HepG2 (cell line): ENCODE measurements around the gene DTNB. TPM values are rescaled to one million over a fixed set of nuclear protein-coding genes. Genes with fewer than 3 reads are reported as not detected.

Source experiments
- ATAC-seq: fragments of 200-7000 bp; cut with Tn5 transposase; 3 replicates; pipeline ENCODE4 v1.9.1; 2020; ENCODE audit warnings: mild to moderate bottlenecking, moderate library complexity
- BruUV-seq: library from RNA; stranded (reverse); fragments of 400-500 nt; replicated peaks from 2 replicates; lab custom pipeline; 2021; lab: Mats Ljungman, UMichigan
- CTCF ChIA-PET: fragments of 300-600 bp; formaldehyde crosslinking; extraction: SDS; loops from one replicate; lab custom pipeline; 2021; ENCODE audit warnings: low total read pairs, inconsistent platforms, low intra/inter-chr PET ratio; lab: Yijun Ruan, JAX
- POLR2A ChIA-PET: fragments of 350-600 bp; sonication (Branson Sonifier 250); formaldehyde crosslinking; loops from one replicate; lab custom pipeline; 2020; ENCODE audit warnings: antibody characterized with exemption, inconsistent platforms; lab: Yijun Ruan, JAX
- DNase-seq: peaks from one replicate; pipeline ENCODE4 v3.0.0-alpha.2; 2015; ENCODE audit warnings: low spot score
- FAIRE-seq: peaks from 3 replicates; lab custom pipeline; 2011; peaks lifted over from hg19 to GRCh38; lab: Jason Lieb, UNC
- H2AFZ ChIP-seq: one replicate; pipeline ENCODE4 v1.6.1; 2011; ENCODE audit warnings: low read length, inconsistent platforms
- H3K27ac ChIP-seq: fragments of 300-600 bp; 3 replicates; pipeline ENCODE4 v1.8.0; 2011; ENCODE audit warnings: mixed run types, mild to moderate bottlenecking, mixed read lengths, low read length, inconsistent platforms; ENCODE audit not compliant: insufficient read depth; ENCODE audit errors: extremely low read length
- H3K27me3 ChIP-seq, 2 experiments: fragments of 200-600 bp in 1 of 2; 2 replicates in 1 of 2; 3 replicates in 1 of 2; pipeline versions ENCODE4 v1.6.0 to v1.8.0; 2011; ENCODE audit warnings: low read length in 2 of 2, mild to moderate bottlenecking in 2 of 2, moderate library complexity in 2 of 2, inconsistent platforms in 1 of 2; ENCODE audit not compliant: insufficient read depth in 2 of 2, control insufficient read depth in 1 of 2
- H3K36me3 ChIP-seq, 2 experiments: fragments of 200-600 bp in 1 of 2; replicated peaks in 1 of 2; 2 replicates in 1 of 2; 3 replicates in 1 of 2; pipeline versions ENCODE4 v1.5.1 to v1.8.0; 2011; ENCODE audit warnings: low read length in 2 of 2, inconsistent platforms in 1 of 2; ENCODE audit not compliant: insufficient read depth in 2 of 2, control insufficient read depth in 1 of 2
- H3K4me1 ChIP-seq: 2 replicates; pipeline ENCODE4 v1.5.1; 2012; ENCODE audit warnings: low read length, inconsistent platforms; ENCODE audit not compliant: insufficient read depth
- H3K4me2 ChIP-seq: 2 replicates; pipeline ENCODE4 v1.6.0; 2011; ENCODE audit warnings: low read depth, low read length, inconsistent platforms
- H3K4me3 ChIP-seq, 3 experiments: fragments of 200-600 bp in 1 of 3; sonication (generic), shearing (Covaris generic) in 1 of 3; replicated peaks in 1 of 3; 2 replicates each; pipeline ENCODE4 v1.5.1; 2011 to 2016; ENCODE audit warnings: low read length in 3 of 3, inconsistent platforms in 2 of 3, low read depth in 2 of 3, mild to moderate bottlenecking in 2 of 3, control low read depth in 1 of 3, mixed read lengths in 1 of 3; ENCODE audit not compliant: insufficient read depth in 1 of 3
- H3K79me2 ChIP-seq: one replicate; pipeline ENCODE4 v1.6.1; 2011; ENCODE audit warnings: low read length, inconsistent platforms; ENCODE audit not compliant: insufficient read depth
- H3K9ac ChIP-seq: 2 replicates; pipeline ENCODE4 v1.6.0; 2011; ENCODE audit warnings: mild to moderate bottlenecking, low read depth, low read length, inconsistent platforms; ENCODE audit not compliant: insufficient read depth
- H3K9me3 ChIP-seq: 2 replicates; pipeline ENCODE4 v1.5.1; 2012; ENCODE audit warnings: mild to moderate bottlenecking, low read length
- H4K20me1 ChIP-seq: 2 replicates; pipeline ENCODE4 v1.6.0; 2011; ENCODE audit warnings: inconsistent platforms, mild to moderate bottlenecking, low read length, moderate library complexity; ENCODE audit not compliant: insufficient read depth
- AKAP8 ChIP-seq: sonication (generic); formaldehyde crosslinking; IDR thresholded peaks from 2 replicates; pipeline ENCODE4 v1.5.1; 2020; ENCODE audit warnings: mild to moderate bottlenecking, missing genetic modification reagents
- CC2D1A ChIP-seq: sonication (generic); formaldehyde crosslinking; IDR thresholded peaks from 2 replicates; pipeline ENCODE4 v1.8.1; 2023; ENCODE audit warnings: mild to moderate bottlenecking, missing genetic modification reagents
- GATA4 ChIP-seq: sonication (generic); IDR thresholded peaks from 2 replicates; pipeline ENCODE4 v1.6.1; 2016; ENCODE audit warnings: antibody characterized with exemption, low read depth, borderline replicate concordance
- JARID2 ChIP-seq: sonication (generic); formaldehyde crosslinking; IDR thresholded peaks from 2 replicates; pipeline ENCODE4 v1.8.1; 2023; ENCODE audit warnings: missing genetic modification reagents, inconsistent platforms; ENCODE audit not compliant: insufficient replicate concordance
- MIER3 ChIP-seq: IDR thresholded peaks from 2 replicates; pipeline ENCODE4 v1.6.1; 2016; ENCODE audit warnings: missing compliant biosample characterization, borderline replicate concordance
- MYPOP ChIP-seq: sonication (generic); formaldehyde crosslinking; IDR thresholded peaks from 2 replicates; pipeline ENCODE4 v1.8.1; 2023; ENCODE audit warnings: mild to moderate bottlenecking, moderate library complexity, missing genetic modification reagents
- POLR2AphosphoS2 ChIP-seq: IDR thresholded peaks from 2 replicates; pipeline ENCODE4 v1.6.1; 2011; ENCODE audit warnings: low read depth, low read length, improper control_type of control experiment
- RBM39 ChIP-seq: fragments of 200-400 bp; formaldehyde crosslinking; IDR thresholded peaks from one replicate; pipeline ENCODE4 v1.6.1; 2018; ENCODE audit warnings: antibody characterized with exemption, mild to moderate bottlenecking, low read depth, low read length; ENCODE audit not compliant: poor library complexity, severe bottlenecking
- REXO4 ChIP-seq: sonication (generic); formaldehyde crosslinking; IDR thresholded peaks from 2 replicates; pipeline ENCODE4 v1.8.0; 2022; ENCODE audit warnings: missing genetic modification reagents, mild to moderate bottlenecking, borderline replicate concordance
- RFXANK ChIP-seq: IDR thresholded peaks from 2 replicates; pipeline ENCODE4 v1.6.1; 2016
- SALL1 ChIP-seq: sonication (generic); formaldehyde crosslinking; IDR thresholded peaks from 2 replicates; pipeline ENCODE4 v1.8.0; 2022; ENCODE audit warnings: mild to moderate bottlenecking, missing genetic modification reagents
- SMAD1 ChIP-seq: sonication (generic); formaldehyde crosslinking; IDR thresholded peaks from 2 replicates; pipeline ENCODE4 v1.4.0; 2020; ENCODE audit warnings: missing genetic modification reagents, low read depth, mild to moderate bottlenecking, borderline replicate concordance
- SP4 ChIP-seq: sonication (generic); formaldehyde crosslinking; IDR thresholded peaks from 2 replicates; pipeline ENCODE4 v1.8.1; 2023; ENCODE audit warnings: mild to moderate bottlenecking, missing genetic modification reagents
- ZBTB38 ChIP-seq: sonication (generic); formaldehyde crosslinking; IDR thresholded peaks from 2 replicates; pipeline ENCODE4 v1.5.1; 2020; ENCODE audit warnings: mild to moderate bottlenecking, missing genetic modification reagents
- ZFX ChIP-seq: sonication (generic); formaldehyde crosslinking; IDR thresholded peaks from 2 replicates; pipeline ENCODE4 v1.4.0; 2020; ENCODE audit warnings: mild to moderate bottlenecking, low read depth, missing genetic modification reagents, moderate library complexity
- ZNF180 ChIP-seq: sonication (generic); formaldehyde crosslinking; IDR thresholded peaks from 2 replicates; pipeline ENCODE4 v1.4.0; 2020; ENCODE audit warnings: low read depth, missing genetic modification reagents, borderline replicate concordance
- ZNF256 ChIP-seq: sonication (generic); formaldehyde crosslinking; conservative IDR thresholded peaks from 2 replicates; pipeline ENCODE4 v1.4.0; 2020; ENCODE audit warnings: missing genetic modification reagents
- ZNF276 ChIP-seq: sonication (generic); formaldehyde crosslinking; IDR thresholded peaks from 2 replicates; pipeline ENCODE4 v1.4.0; 2020; ENCODE audit warnings: mild to moderate bottlenecking, low read depth, missing genetic modification reagents
- ZNF552 ChIP-seq: sonication (generic); formaldehyde crosslinking; IDR thresholded peaks from 2 replicates; pipeline ENCODE4 v1.9.0; 2022; ENCODE audit warnings: missing genetic modification reagents, mild to moderate bottlenecking, borderline replicate concordance
- ZNF703 ChIP-seq: sonication (generic); formaldehyde crosslinking; IDR thresholded peaks from 2 replicates; pipeline ENCODE4 v1.5.1; 2020; ENCODE audit warnings: missing genetic modification reagents, mild to moderate bottlenecking, moderate library complexity, borderline replicate concordance
- ZSCAN29 ChIP-seq: sonication (generic); formaldehyde crosslinking; conservative IDR thresholded peaks from 2 replicates; pipeline ENCODE4 v1.4.0; 2020; ENCODE audit warnings: mild to moderate bottlenecking, missing genetic modification reagents
- WGBS: methylation state at CpG from one replicate; pipeline ENCODE4 v1.1.6; 2017; ENCODE audit warnings: low lambda C conversion rate; 5-methylcytosine and 5-hydroxymethylcytosine counted together
- in situ Hi-C: cut with HindIII; loops from 2 replicates; pipeline ENCODE4 v1.10.0; 2017; ENCODE audit warnings: low pct_unique_long_range_greater_than_20kb; ENCODE audit not compliant: extremely low pct_ligation_motif_present
- intact Hi-C: fragments of 100-400 bp; cut with micrococcal nuclease; formaldehyde crosslinking; loops from one replicate; pipeline ENCODE4 v1.10.0; 2022; ENCODE audit not compliant: unreplicated experiment
- polyA plus RNA-seq, 8 experiments: library from polyadenylated mRNA; depleted of rRNA in 3 of 8; stranded (reverse) in 7 of 8; unstranded in 1 of 8; fragments of >200 nt; fragmentation: Illumina TruSeq in 4 of 8; extraction: Trizol in 4 of 8; gene quantifications; 2 replicates each; pipeline versions ENCODE4 v1.2.1 to v1.2.3, GENCODE V29; 2011 to 2016; ENCODE audit warnings: low read depth in 4 of 8, missing spikeins in 1 of 8, mixed read lengths in 1 of 8; ENCODE audit not compliant: insufficient read depth in 1 of 8
- total RNA-seq, 5 experiments: library from RNA; depleted of rRNA; stranded (reverse); fragments of >200 nt; fragmentation: Illumina TruSeq; extraction: Trizol; gene quantifications; 2 replicates each; pipeline ENCODE4 v1.2.3, GENCODE V29; 2016; ENCODE audit warnings: low read depth in 1 of 5

Gene DTNB
- total and polyA plus RNA-seq, 2 of the 13 experiments (the other 11 are each of a cell fraction or from before 2014, with no cell fraction given) = 14.4 to 23.9 TPM

GRCh38 chr2:25672494-25673299 is 680 bp downstream of the DTNB start:
- peak; percentile 43 for DNase-seq
- ChIA-PET POLR2A (interaction anchor here (0.6 to 1.6 kb wide), 5 partner anchors 13 to 385 kb away, joined by 3 to 4 read pairs (median 3); partner anchors contain the start of gene ASXL2), CTCF (no interaction called here)
- H3K4me2 ChIP-seq = peak overlapping the region; percentile 99
- peak overlapping the region; percentile 74 to 92 (median 89) for H3K4me3 ChIP-seq
- peak overlapping the region; percentile 58 for H3K27ac ChIP-seq
- H3K36me3 ChIP-seq = no peaks in the 10 kb centered on the region
- peak overlapping the region; percentile 86 for H2AFZ ChIP-seq
- WGBS = 2% methylated on average over 42 of the region's 60 CpGs
- peak overlapping the region; percentile 71 for H3K9ac ChIP-seq
- TSS peak; percentile 55 for BruUV-seq
- intact Hi-C loops = no loop called here
- no peaks in the 10 kb centered on the region for H3K9me3 ChIP-seq
- H3K79me2 ChIP-seq = peaks cover 17% of the 10 kb centered on the region
- no peaks in the 10 kb centered on the region for H3K27me3 ChIP-seq
- in situ Hi-C loops = no loop called here
- H3K4me1 ChIP-seq = peaks cover 19% of the 10 kb centered on the region
- peak; percentile 28 for FAIRE-seq
- ATAC-seq = peak; percentile 83
- H4K20me1 ChIP-seq = no peaks in the 10 kb centered on the region
- TF ChIP-seq MIER3 (CRISPR knock-in tag) (0 out of 2 replicates have a peak, but pooled peaks have one; percentile 45), ZBTB38 (CRISPR knock-in tag) (0 out of 2 replicates have a peak, but pooled peaks have one; percentile 10), JARID2 (CRISPR knock-in tag) (no peak), ZSCAN29 (0 out of 2 replicates have a peak, but pooled peaks have one; percentile 38), ZFX (CRISPR knock-in tag) (0 out of 2 replicates have a peak, but pooled peaks have one; percentile 23), SP4 (CRISPR knock-in tag) (0 out of 2 replicates have a peak, but pooled peaks have one; percentile 4), ZNF552 (CRISPR knock-in tag) (no peak), RBM39 (peak; percentile 40), AKAP8 (CRISPR knock-in tag) (0 out of 2 replicates have a peak, but pooled peaks have one; percentile 76), ZNF256 (CRISPR knock-in tag) (no peak), ZNF703 (0 out of 2 replicates have a peak, but pooled peaks have one; percentile 50), CC2D1A (CRISPR knock-in tag) (0 out of 2 replicates have a peak, but pooled peaks have one; percentile 67), ZNF276 (CRISPR knock-in tag) (0 out of 2 replicates have a peak, but pooled peaks have one; percentile 17), RFXANK (no peak), GATA4 (no peak), POLR2AphosphoS2 (no peak), MYPOP (CRISPR knock-in tag) (peak; percentile 40), ZNF180 (CRISPR knock-in tag) (no peak), SALL1 (CRISPR knock-in tag) (peak; percentile 49), REXO4 (CRISPR knock-in tag) (peak; percentile 71; the same call in 1 of the 2 replicates), SMAD1 (CRISPR knock-in tag) (0 out of 2 replicates have a peak, but pooled peaks have one; percentile 25)
